Hepatocyte (in vitro differentiated cells): ENCODE results near the gene CRYGB. TPM values are rescaled to one million over a fixed set of nuclear protein-coding genes. Genes with fewer than 3 reads are reported as not detected.
"Not testable (repeated sequence)": the region's sequence is repeated elsewhere in the genome, so short reads cannot be mapped to it uniquely, and the experiment has no call there.

Experiments
- DNase-seq: peaks from one replicate; pipeline ENCODE4 v3.0.0-alpha.2; 2016; ENCODE audit warnings: low spot score
- H2AFZ ChIP-seq: fragments of 200-600 bp; sonication (generic); 2 replicates; pipeline ENCODE4 v1.6.0; 2016; ENCODE audit warnings: antibody characterized with exemption, mild to moderate bottlenecking
- H3K27ac ChIP-seq: fragments of 200-600 bp; sonication (generic); 2 replicates; pipeline ENCODE4 v1.5.1; 2016; ENCODE audit warnings: mild to moderate bottlenecking
- H3K27me3 ChIP-seq: fragments of 200-600 bp; sonication (generic); 2 replicates; pipeline ENCODE4 v1.6.1; 2016
- H3K36me3 ChIP-seq: fragments of 200-600 bp; sonication (generic); replicated peaks from 2 replicates; pipeline ENCODE4 v1.5.1; 2016; ENCODE audit warnings: low read depth; ENCODE audit not compliant: insufficient read depth
- H3K4me1 ChIP-seq: fragments of 200-600 bp; sonication (generic); 2 replicates; pipeline ENCODE4 v1.5.1; 2016; ENCODE audit warnings: mild to moderate bottlenecking, moderate library complexity; ENCODE audit not compliant: insufficient read depth
- H3K4me2 ChIP-seq: fragments of 200-600 bp; sonication (generic); 2 replicates; pipeline ENCODE4 v1.6.0; 2016
- H3K4me3 ChIP-seq: fragments of 200-600 bp; sonication (generic); 2 replicates; pipeline ENCODE4 v1.5.1; 2016; ENCODE audit warnings: mild to moderate bottlenecking
- H3K79me2 ChIP-seq: fragments of 200-600 bp; sonication (generic); 2 replicates; pipeline ENCODE4 v1.6.0; 2017; ENCODE audit warnings: mild to moderate bottlenecking
- H3K9me2 ChIP-seq: fragments of 200-600 bp; sonication (generic); replicated peaks from 2 replicates; pipeline ENCODE4 v1.6.0; 2017; ENCODE audit warnings: mild to moderate bottlenecking; ENCODE audit not compliant: insufficient read depth
- H3K9me3 ChIP-seq: fragments of 200-600 bp; sonication (generic); 2 replicates; pipeline ENCODE4 v1.5.1; 2016; ENCODE audit warnings: low read depth, mild to moderate bottlenecking
- H4K20me1 ChIP-seq: fragments of 200-600 bp; sonication (generic); 2 replicates; pipeline ENCODE4 v1.6.0; 2016; ENCODE audit warnings: mild to moderate bottlenecking; ENCODE audit not compliant: insufficient read depth, poor library complexity, severe bottlenecking
- CTCF ChIP-seq: fragments of 200-600 bp; sonication (generic); IDR thresholded peaks from 2 replicates; pipeline ENCODE4 v1.5.1; 2016; ENCODE audit warnings: antibody characterized with exemption, mild to moderate bottlenecking; ENCODE audit not compliant: poor library complexity
- EZH2 ChIP-seq: fragments of 200-600 bp; sonication (generic); IDR thresholded peaks from 2 replicates; pipeline ENCODE4 v1.6.1; 2016; ENCODE audit warnings: antibody characterized with exemption, mild to moderate bottlenecking, borderline replicate concordance
- EZH2phosphoT487 ChIP-seq: fragments of 200-600 bp; sonication (generic); IDR thresholded peaks from one replicate; pipeline ENCODE4 v1.6.1; 2018; ENCODE audit warnings: antibody characterized with exemption, mild to moderate bottlenecking, low read depth, moderate library complexity; ENCODE audit not compliant: unreplicated experiment, severe bottlenecking
- WGBS: methylation state at CpG from one replicate; pipeline ENCODE4 v1.1.6; 2016; ENCODE audit warnings: low lambda C conversion rate; ENCODE audit errors: missing lambda C conversion rate; 5-methylcytosine and 5-hydroxymethylcytosine counted together
- polyA plus RNA-seq: library from polyadenylated mRNA; unstranded; fragments of >200 nt; fragmentation: Nextera tagmentation; extraction: Ambion mirVana; gene quantifications from 2 replicates; pipeline ENCODE4 v1.2.1, GENCODE V29; 2016
- total RNA-seq: library from RNA; depleted of rRNA; stranded (reverse); fragments of >200 nt; gene quantifications from 2 replicates; pipeline ENCODE4 v1.2.3, GENCODE V29; 2014

The CRYGB gene
- total and polyA plus RNA-seq, 2 experiments from 2014 or later: not detected

- Histone ChIP-seq H3K79me2 (no peaks in the 10 kb centered on the region), H3K9me2 (no peaks in the 10 kb centered on the region), H4K20me1 (no peaks in the 10 kb centered on the region), H3K27ac (no peak overlapping the region), H3K4me3 (no peak overlapping the region), H3K9me3 (no peaks in the 10 kb centered on the region), H3K27me3 (no peaks in the 10 kb centered on the region), H2AFZ (no peak overlapping the region), H3K4me2 (no peak overlapping the region), H3K4me1 (no peaks in the 10 kb centered on the region), H3K36me3 (no peaks in the 10 kb centered on the region)
- 77% methylated on average over 3 of the region's 3 CpGs for WGBS
- TF ChIP-seq EZH2 (no peak), CTCF (no peak), EZH2phosphoT487 (no peak)
- DNase-seq: no peak
Measured at GRCh38 chr2:208103616-208104015, 42.3 kb downstream of the CRYGB start.

- Histone ChIP-seq H3K27me3 (no peaks in the 10 kb centered on the region), H3K4me1 (no peaks in the 10 kb centered on the region), H3K4me2 (no peak overlapping the region), H3K9me3 (no peaks in the 10 kb centered on the region), H3K9me2 (no peaks in the 10 kb centered on the region), H3K4me3 (no peak overlapping the region), H3K27ac (no peak overlapping the region), H3K79me2 (no peaks in the 10 kb centered on the region), H2AFZ (no peak overlapping the region), H4K20me1 (no peaks in the 10 kb centered on the region), H3K36me3 (no peaks in the 10 kb centered on the region)
- TF ChIP-seq EZH2phosphoT487 (no peak), CTCF (peak; percentile 80)
- DNase-seq: peak; percentile 56
- 65% methylated on average over 10 of the region's 10 CpGs for WGBS
Measured at GRCh38 chr2:208101716-208102631, 44.0 kb downstream of the CRYGB start.

GRCh38 chr2:208099682-208100470, 46.1 kb downstream of the CRYGB start:
- H3K9me3 ChIP-seq: no peaks in the 10 kb centered on the region
- no peaks in the 10 kb centered on the region for H4K20me1 ChIP-seq
- no peaks in the 10 kb centered on the region for H3K9me2 ChIP-seq
- no peak overlapping the region for H3K4me3 ChIP-seq
- no peaks in the 10 kb centered on the region for H3K4me1 ChIP-seq
- H3K27me3 ChIP-seq: no peaks in the 10 kb centered on the region
- TF ChIP-seq EZH2 (no peak), CTCF (no peak), EZH2phosphoT487 (no peak)
- H3K79me2 ChIP-seq: no peaks in the 10 kb centered on the region
- H3K27ac ChIP-seq: no peak overlapping the region
- DNase-seq: no peak
- no peak overlapping the region for H3K4me2 ChIP-seq
- no peak overlapping the region for H2AFZ ChIP-seq
- WGBS: 84% methylated on average over 13 of the region's 13 CpGs
- H3K36me3 ChIP-seq: no peaks in the 10 kb centered on the region

- H3K4me1 ChIP-seq, H3K4me3 ChIP-seq, H4K20me1 ChIP-seq, H3K4me2 ChIP-seq, H3K9me3 ChIP-seq, H3K27ac ChIP-seq, DNase-seq, H3K36me3 ChIP-seq, H3K27me3 ChIP-seq, H3K9me2 ChIP-seq, H3K79me2 ChIP-seq, H2AFZ ChIP-seq: not testable (repeated sequence)
- WGBS: 95% methylated on average over 1 of the region's 1 CpG
Measured at GRCh38 chr2:208098701-208099100, 47.3 kb downstream of the CRYGB start.
